ENCODE measurements around the gene RGL2. TPM values are rescaled to one million over a fixed set of nuclear protein-coding genes. Genes with fewer than 3 reads are reported as not detected.
"Not testable (repeated sequence)": the region's sequence is repeated elsewhere in the genome, so short reads cannot be mapped to it uniquely, and the experiment has no call there.

RGL2 gene
- total RNA-seq, 1 experiment from 2014 or later, result 71.3 TPM

DNA sequence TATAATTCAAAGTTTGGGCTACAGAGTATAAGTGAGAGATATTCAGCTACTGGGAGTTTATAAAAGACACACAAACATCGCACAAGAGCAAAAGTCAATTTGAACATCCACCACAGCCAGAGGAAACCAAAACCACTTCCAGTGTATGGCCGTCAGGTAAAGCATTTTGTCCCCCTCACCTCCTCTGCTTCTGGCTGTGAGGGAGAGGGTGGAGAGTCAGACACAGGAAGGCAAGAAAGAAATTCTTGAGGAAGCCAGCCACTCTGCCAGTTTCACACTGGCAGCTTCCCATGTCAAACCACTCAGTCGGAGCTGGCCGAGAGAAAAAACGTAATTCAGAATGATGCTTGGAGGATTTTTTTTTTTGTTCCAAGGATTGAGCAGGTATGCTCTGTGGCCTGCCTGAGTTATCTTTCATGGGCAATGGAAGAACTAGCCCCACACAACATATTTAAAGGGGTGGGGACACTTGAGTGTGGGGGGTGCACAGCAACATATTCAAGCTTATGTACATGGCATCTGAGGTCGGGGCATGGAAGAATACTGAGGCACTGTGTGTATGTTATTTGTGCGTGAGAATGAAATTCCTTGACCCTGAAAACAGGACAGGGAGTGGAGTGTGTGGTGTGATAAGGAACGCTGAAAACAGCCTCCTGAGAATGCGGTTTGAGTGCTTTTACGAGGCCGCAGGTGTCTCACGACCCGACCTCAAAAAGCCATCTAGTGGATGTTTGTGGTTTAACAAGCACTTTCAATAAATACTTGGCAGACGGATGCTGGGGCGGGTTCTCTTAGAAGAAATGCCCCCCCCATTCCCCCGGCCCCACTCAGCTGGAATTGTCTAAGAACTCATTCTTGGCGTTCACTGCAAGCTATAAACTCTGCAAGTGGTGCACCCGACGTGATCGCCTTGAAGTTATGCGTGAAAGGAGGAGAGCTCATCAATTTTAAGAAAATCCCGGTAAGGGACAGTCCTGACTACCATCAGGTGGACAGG lies 46.3 kb upstream of the RGL2 start:
- BruUV-seq (replicated peaks), result no TSS peak
- Mint-ChIP-seq H3K27me3 (ENCODE audit: insufficient read depth, unreplicated experiment) (no peaks in the 10 kb centered on the region), H3K27ac (ENCODE audit: unreplicated experiment) (peak overlapping the region; percentile 73), H3K9me3 (ENCODE audit: unreplicated experiment) (no peaks in the 10 kb centered on the region), H3K36me3 (ENCODE audit: insufficient read depth, unreplicated experiment) (no peaks in the 10 kb centered on the region), H3K4me1 (ENCODE audit: low read depth, unreplicated experiment) (peaks cover 34% of the 10 kb centered on the region), H3K4me3 (ENCODE audit: unreplicated experiment) (peak overlapping the region; percentile 48)
- Histone ChIP-seq H3K9me3 (no peaks in the 10 kb centered on the region), H3K4me1 (peaks cover 13% of the 10 kb centered on the region), H3K27me3 (replicated peaks; ENCODE audit: control insufficient read depth, insufficient read depth, low read length) (no peaks in the 10 kb centered on the region), H3K36me3 (ENCODE audit: control insufficient read depth, insufficient read depth, low read length) (no peaks in the 10 kb centered on the region), H3K4me3 (ENCODE audit: low read depth, low read length) (no peak overlapping the region)
- CTCF ChIA-PET, result interaction anchor here (0.6 to 2.1 kb wide), 4 partner anchors 27 to 74 kb away, joined by 3 to 8 read pairs (median 5); partner anchors contain the start of genes RPS18, VPS52 and ZBTB22
- peak; percentile 78 to 80 for DNase-seq
- TF ChIP-seq, protein P1, sequence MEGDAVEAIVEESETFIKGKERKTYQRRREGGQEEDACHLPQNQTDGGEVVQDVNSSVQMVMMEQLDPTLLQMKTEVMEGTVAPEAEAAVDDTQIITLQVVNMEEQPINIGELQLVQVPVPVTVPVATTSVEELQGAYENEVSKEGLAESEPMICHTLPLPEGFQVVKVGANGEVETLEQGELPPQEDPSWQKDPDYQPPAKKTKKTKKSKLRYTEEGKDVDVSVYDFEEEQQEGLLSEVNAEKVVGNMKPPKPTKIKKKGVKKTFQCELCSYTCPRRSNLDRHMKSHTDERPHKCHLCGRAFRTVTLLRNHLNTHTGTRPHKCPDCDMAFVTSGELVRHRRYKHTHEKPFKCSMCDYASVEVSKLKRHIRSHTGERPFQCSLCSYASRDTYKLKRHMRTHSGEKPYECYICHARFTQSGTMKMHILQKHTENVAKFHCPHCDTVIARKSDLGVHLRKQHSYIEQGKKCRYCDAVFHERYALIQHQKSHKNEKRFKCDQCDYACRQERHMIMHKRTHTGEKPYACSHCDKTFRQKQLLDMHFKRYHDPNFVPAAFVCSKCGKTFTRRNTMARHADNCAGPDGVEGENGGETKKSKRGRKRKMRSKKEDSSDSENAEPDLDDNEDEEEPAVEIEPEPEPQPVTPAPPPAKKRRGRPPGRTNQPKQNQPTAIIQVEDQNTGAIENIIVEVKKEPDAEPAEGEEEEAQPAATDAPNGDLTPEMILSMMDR (IDR thresholded peaks at IDR 0.05; ENCODE audit: insufficient read depth in 1 of 2, low read depth in 1 of 2, low read length in 1 of 2, severe bottlenecking in 1 of 2, unreplicated experiment in 1 of 2), result peak; percentile 55 to 59
- intact Hi-C loops (cut with micrococcal nuclease; ENCODE audit: unreplicated experiment), result loop anchor here (1.0 to 5.0 kb wide), 2 partner anchors 22 to 33 kb away; partner anchors contain the start of gene TAPBP
- POLR2A ChIA-PET, result interaction anchor here (0.6 kb wide), 1 partner anchor 492 kb away, joined by 3 read pairs; the partner anchor contains the start of gene TAP1

DNA sequence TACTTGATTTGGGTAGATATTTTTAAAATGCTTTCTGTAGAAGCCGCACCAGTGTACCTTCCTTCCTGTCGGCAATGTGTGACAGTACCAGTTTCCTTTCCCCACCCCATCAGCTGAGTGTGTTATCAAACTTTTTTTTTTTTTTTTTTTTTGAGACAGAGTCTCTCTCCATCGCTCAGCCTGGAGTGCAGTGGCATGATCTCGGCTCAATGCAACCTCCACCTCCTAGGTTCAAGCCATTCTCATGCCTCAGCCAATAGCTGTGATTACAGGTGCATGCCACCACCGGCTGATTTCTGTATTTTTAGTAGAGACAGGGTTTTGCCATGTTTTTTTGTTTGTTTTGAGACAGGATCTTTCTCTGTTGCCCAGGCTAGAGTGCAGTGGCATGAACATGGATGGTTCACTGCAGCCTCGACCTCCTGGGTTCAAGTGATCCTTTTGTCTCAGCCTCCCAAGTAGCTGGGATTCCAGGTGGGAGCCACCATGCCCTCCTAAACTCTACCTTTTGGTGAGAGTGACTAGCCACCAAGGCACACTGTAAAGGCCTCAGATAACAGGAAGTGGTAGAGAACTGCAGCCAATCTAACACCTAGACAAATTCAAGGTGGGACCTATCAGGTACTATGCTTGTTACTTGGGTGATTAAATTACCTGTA lies 45.3 kb upstream of the RGL2 start:
- Mint-ChIP-seq H3K27ac (ENCODE audit: unreplicated experiment) (no peak overlapping the region), H3K4me3 (ENCODE audit: unreplicated experiment) (no peak overlapping the region), H3K36me3 (ENCODE audit: insufficient read depth, unreplicated experiment) (no peaks in the 10 kb centered on the region), H3K9me3 (ENCODE audit: unreplicated experiment) (no peaks in the 10 kb centered on the region), H3K27me3 (ENCODE audit: insufficient read depth, unreplicated experiment) (no peaks in the 10 kb centered on the region), H3K4me1 (ENCODE audit: low read depth, unreplicated experiment) (peaks cover 25% of the 10 kb centered on the region)
- H3K36me3 ChIP-seq (ENCODE audit: control insufficient read depth, insufficient read depth, low read length), result no peaks in the 10 kb centered on the region
- DNase-seq, result no peak
- no TSS peak for BruUV-seq (replicated peaks)
- intact Hi-C loops (cut with micrococcal nuclease; ENCODE audit: unreplicated experiment), result no loop called here
- TF ChIP-seq, protein P1 (IDR thresholded peaks at IDR 0.05; ENCODE audit: insufficient read depth in 1 of 2, low read depth in 1 of 2, low read length in 1 of 2, severe bottlenecking in 1 of 2, unreplicated experiment in 1 of 2), result no peak
- H3K4me1 ChIP-seq, result peaks cover 13% of the 10 kb centered on the region
- H3K4me3 ChIP-seq (ENCODE audit: low read depth, low read length), result no peak overlapping the region
- ChIA-PET POLR2A (no interaction called here), CTCF (interaction anchor here (0.6 to 2.1 kb wide), 3 partner anchors 21 to 45 kb away, joined by 3 to 8 read pairs (median 3); no protein-coding TSS in a partner anchor)
- H3K27me3 ChIP-seq (replicated peaks; ENCODE audit: control insufficient read depth, insufficient read depth, low read length), result no peaks in the 10 kb centered on the region
- H3K9me3 ChIP-seq, result no peaks in the 10 kb centered on the region

DNA sequence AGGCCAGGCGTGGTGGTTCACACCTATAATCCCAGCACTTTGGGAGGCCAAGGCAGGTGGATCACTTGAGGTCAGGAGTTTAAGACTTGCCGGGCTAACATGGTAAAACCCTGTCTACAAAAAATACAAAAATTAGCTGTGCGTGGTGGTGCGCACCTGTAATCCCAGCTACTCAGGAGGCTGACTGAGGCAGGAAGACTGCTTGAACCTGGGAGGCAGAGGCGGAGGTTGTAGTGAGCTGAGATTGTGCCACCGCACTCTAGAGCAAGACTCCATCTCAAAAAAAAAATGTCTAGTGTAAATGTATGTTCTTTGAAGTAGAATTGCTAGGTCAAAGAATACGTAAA lies 44.8 kb upstream of the RGL2 start:
- POLR2A ChIA-PET, result not testable (repeated sequence)

More for the DNA sequence above, 44.8 kb upstream of the RGL2 start:
- DNase-seq; H3K9me3 ChIP-seq; H3K27me3 ChIP-seq (replicated peaks; ENCODE audit: control insufficient read depth, insufficient read depth, low read length); H3K27ac Mint-ChIP-seq (ENCODE audit: unreplicated experiment); H3K36me3 ChIP-seq (ENCODE audit: control insufficient read depth, insufficient read depth, low read length); H3K9me3 Mint-ChIP-seq (ENCODE audit: unreplicated experiment); H3K4me3 ChIP-seq (ENCODE audit: low read depth, low read length); H3K27me3 Mint-ChIP-seq (ENCODE audit: insufficient read depth, unreplicated experiment); BruUV-seq (replicated peaks); intact Hi-C loops (cut with micrococcal nuclease; ENCODE audit: unreplicated experiment); H3K4me3 Mint-ChIP-seq (ENCODE audit: unreplicated experiment); H3K36me3 Mint-ChIP-seq (ENCODE audit: insufficient read depth, unreplicated experiment): not testable (repeated sequence)
- peaks cover 13% of the 10 kb centered on the region for H3K4me1 ChIP-seq
- peaks cover 22% of the 10 kb centered on the region for H3K4me1 Mint-ChIP-seq (ENCODE audit: low read depth, unreplicated experiment)
- CTCF ChIA-PET, result interaction anchor here (0.6 kb wide), 1 partner anchor 21 kb away, joined by 3 read pairs; no protein-coding TSS in a partner anchor

Data from Caco-2 (cell line).